LoVo (cell line): ENCODE results near the gene AMMECR1L.
"Not testable (repeated sequence)": the region's sequence is repeated elsewhere in the genome, so short reads cannot be mapped to it uniquely, and the experiment has no call there.

ENCODE experiments used
- DNase-seq: peaks from one replicate; pipeline ENCODE4 v3.0.0-alpha.2; 2016; ENCODE audit warnings: low spot score

Gene AMMECR1L

DNA sequence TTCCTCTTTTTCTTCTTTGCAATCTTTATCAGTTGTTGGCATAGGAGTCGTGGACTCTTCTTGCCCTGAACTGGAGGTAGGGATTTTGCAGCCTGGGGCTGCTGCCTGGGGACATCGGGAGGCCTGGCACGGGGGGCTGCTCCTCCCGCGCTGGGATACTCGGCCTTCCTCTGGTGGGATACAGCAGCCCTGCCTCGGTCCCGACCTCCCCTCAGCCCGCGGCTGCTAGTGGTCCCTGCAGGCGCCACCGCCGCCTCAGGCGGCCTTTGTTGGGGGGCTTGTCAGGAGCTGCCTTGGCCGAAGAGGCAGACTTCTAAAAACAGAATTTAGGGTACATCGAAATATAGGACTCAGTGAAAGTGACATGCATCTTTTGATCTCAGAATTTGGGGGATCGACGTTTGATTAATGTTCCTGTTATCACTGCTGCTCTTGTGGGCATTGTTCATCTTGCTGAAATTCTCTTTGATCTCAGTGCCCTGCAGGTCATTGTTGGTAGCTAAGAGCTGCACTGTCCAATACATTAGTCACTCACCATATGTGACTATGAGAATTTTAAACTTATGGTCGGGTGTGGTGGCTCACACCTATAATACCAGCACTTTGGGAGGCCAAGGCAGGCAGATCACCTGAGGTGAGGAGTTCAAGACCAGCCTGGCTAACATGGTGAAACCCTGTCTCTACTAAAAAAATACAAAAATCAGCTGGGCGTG, 44.1 kb downstream of the AMMECR1L start:
- no peak for DNase-seq

GRCh38 chr2:127840893-127841292, 44.9 kb downstream of the AMMECR1L start:
- no peak for DNase-seq

DNA sequence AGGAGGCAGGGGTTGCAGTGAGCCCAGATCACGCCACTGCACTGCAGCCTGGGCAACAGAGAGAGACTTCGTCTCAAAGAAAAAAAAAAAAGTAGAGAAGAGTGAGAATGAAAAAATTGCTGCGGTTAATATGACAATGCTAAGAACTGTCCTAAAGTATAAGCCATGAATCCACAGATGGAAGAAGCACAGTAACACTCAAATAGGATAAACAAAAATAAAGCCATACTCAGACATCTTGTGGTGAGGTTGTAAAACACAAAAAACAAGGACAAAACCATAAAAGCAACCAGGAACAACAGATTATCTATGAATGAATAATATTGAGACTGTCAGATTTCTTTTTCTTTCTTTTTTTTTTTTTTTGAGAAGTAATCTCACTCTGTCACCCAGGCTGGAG, 50.8 kb downstream of the AMMECR1L start:
- no peak for DNase-seq

DNA sequence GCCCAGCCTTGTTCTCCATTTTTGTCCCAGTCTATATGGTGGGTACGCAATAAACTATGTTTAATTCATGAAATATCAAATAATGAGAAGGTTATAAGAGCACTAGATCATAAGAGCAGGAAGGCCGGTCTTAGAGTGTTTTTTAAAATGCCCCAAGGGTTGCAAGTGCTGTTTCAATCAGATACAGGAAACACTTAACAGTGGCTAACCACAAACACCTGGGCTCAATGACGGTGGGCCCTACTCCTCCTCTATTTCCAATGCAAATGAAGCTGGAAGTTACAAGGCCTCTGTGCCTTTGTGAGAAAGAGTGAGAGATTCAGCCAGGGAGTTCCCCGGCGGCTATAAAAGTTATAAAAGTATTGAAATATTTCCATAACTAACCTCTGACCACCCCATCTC, 55.9 kb downstream of the AMMECR1L start:
- DNase-seq: no peak

DNA sequence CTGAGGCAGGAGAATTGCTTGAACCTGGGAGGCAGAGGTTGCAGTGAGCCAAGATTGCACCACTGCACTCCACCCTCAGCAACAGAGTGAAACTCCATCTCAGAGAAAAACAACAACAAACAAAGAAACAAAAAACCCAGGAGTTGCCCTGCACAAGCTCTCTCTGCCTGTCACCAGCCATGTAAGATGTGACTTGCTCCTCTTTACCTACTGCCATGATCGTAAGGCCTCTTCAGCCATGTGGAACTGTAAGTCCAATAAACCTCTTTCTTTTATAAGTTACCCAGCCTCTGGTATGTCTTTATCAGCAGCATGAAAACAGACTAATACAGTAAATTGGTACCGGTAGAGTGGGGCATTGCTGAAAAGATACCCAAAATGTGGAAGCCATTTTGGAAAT, 59.0 kb downstream of the AMMECR1L start:
- not testable (repeated sequence) for DNase-seq

DNA sequence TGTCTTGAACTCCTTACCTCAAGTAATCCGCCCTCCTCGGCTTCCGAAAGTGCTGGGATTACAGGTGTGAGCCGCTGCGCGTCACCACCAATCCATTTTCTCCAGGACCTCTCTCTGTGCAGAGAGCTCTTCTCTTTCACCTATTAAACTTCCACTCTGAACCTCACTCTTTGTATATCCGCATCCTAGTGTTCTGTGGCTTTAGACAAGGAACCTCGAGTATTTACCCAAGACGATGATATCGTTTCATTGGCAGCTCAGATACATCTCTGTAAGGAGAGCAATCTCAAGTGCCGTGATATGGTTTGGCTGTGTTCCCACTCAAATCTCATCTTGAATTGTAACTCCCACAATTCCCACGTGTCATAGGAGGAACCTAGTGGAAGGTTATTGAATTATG, 59.7 kb downstream of the AMMECR1L start:
- no peak for DNase-seq

DNA sequence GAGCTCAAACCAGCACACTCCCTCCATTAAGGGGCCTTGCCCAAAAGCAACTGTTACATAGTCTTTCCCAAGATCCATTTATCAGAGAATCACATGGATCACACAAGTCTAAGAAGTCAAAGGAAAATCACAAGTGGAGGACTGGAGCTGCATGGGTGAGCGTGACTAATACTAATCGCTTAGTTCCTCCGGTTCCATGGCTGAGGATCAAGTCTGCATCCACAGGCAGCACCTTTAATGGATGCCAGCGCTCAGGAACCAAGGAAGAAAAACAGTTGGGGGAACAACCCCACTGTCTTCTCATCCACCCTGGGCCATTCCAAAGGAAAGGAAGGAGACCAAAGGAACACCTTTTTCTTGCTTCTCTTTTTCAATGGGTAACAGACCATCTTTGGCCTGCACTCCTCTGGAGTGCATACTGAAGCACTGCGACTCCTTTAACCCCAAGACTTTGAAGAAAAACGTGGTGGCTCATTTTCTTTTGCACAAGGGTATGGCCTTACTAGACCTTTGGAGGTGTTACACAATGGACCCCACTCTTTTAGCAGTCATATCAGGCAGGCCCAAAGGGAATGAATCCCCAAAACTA, 65.6 kb downstream of the AMMECR1L start:
- no peak for DNase-seq

GRCh38 chr2:127818794-127819425, 66.8 kb downstream of the AMMECR1L start:
- DNase-seq: no peak

GRCh38 chr2:127818241-127818640, 67.5 kb downstream of the AMMECR1L start:
- DNase-seq: no peak

DNA sequence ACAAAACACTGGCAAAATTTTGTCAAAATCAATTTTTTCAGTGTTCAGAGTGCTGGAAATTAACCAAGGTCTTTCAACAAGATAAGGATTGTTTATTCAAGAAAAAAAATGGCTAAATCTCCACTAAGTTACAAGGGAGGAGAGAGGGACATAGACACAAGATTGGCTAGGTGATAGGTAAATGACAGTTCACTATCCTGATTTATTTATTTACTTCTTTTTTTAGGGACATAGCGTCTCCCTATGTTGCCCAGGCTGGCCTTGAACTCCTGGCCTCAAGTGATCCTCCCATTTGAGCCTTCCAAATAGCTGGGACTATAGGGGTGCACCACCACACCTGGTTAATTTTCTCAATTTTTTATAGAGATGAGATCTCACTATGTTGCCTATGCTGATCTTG, 71.1 kb downstream of the AMMECR1L start:
- no peak for DNase-seq

GRCh38 chr2:127812441-127812840, 73.3 kb downstream of the AMMECR1L start:
- DNase-seq: not testable (repeated sequence)
